CD4-positive, alpha-beta T cell (primary cell): ENCODE results near the gene SLC22A12. TPM values are rescaled to one million over a fixed set of nuclear protein-coding genes. Genes with fewer than 3 reads are reported as not detected.

Experiments used
- ATAC-seq: fragments of 200-7000 bp; cut with Tn5 transposase; one replicate; pipeline ENCODE4 v1.10.0; 2022; ENCODE audit warnings: mild to moderate bottlenecking; ENCODE audit not compliant: poor library complexity
- CTCF ChIA-PET: fragments of 350-600 bp; sonication (Branson Sonifier 250); formaldehyde crosslinking; loops from one replicate; lab custom pipeline; 2021; ENCODE audit warnings: antibody characterized with exemption, inconsistent platforms; lab: Charles Lee
- POLR2A ChIA-PET: fragments of 350-600 bp; sonication (Branson Sonifier 250); formaldehyde crosslinking; loops from one replicate; lab custom pipeline; 2021; ENCODE audit warnings: antibody characterized with exemption, inconsistent platforms; lab: Charles Lee
- DNase-seq, 14 experiments: peaks; one replicate each; pipeline ENCODE4 v3.0.0-alpha.2; 2013 to 2020; ENCODE audit warnings: mixed read lengths in 2 of 14
- H3K27ac ChIP-seq, 2 donors: one replicate each; pipeline versions ENCODE4 v1.5.1 to v1.7.0; 2013; ENCODE audit warnings: low read length in 2 of 2, low read depth in 1 of 2, mild to moderate bottlenecking in 1 of 2
- H3K27me3 ChIP-seq, 2 experiments: 1 replicate in 1 of 2; 2 replicates in 1 of 2; pipeline versions ENCODE4 v1.6.1 to v1.7.0; 2013; ENCODE audit warnings: low read length in 2 of 2, control low read depth in 1 of 2, mild to moderate bottlenecking in 1 of 2, moderate library complexity in 1 of 2; ENCODE audit not compliant: insufficient read depth in 2 of 2, control insufficient read depth in 1 of 2
- H3K36me3 ChIP-seq: one replicate; pipeline ENCODE4 v1.6.1; 2013; ENCODE audit warnings: low read length, control low read depth; ENCODE audit not compliant: insufficient read depth
- H3K4me1 ChIP-seq: one replicate; pipeline ENCODE4 v1.6.1; 2013; ENCODE audit warnings: low read length, control low read depth; ENCODE audit not compliant: insufficient read depth
- H3K4me3 ChIP-seq: one replicate; pipeline ENCODE4 v1.5.1; 2013; ENCODE audit warnings: mild to moderate bottlenecking, low read length, moderate library complexity
- H3K9me3 ChIP-seq, 2 experiments: 1 replicate in 1 of 2; 2 replicates in 1 of 2; pipeline versions ENCODE4 v1.6.1 to v1.7.0; 2013; ENCODE audit warnings: low read length in 2 of 2, mild to moderate bottlenecking in 2 of 2, control low read depth in 1 of 2, moderate library complexity in 1 of 2; ENCODE audit not compliant: control insufficient read depth in 1 of 2, insufficient read depth in 1 of 2
- H3K27ac Mint-ChIP-seq: one replicate; pipeline ENCODE4 v1.8.0; 2020; ENCODE audit warnings: mixed read lengths
- H3K27me3 Mint-ChIP-seq: one replicate; pipeline ENCODE4 v1.8.0; 2021; ENCODE audit warnings: mixed read lengths
- H3K36me3 Mint-ChIP-seq: one replicate; pipeline ENCODE4 v1.8.0; 2021; ENCODE audit warnings: low read depth, mixed read lengths
- H3K4me1 Mint-ChIP-seq: one replicate; pipeline ENCODE4 v1.8.0; 2021; ENCODE audit warnings: low read depth, mixed read lengths
- H3K4me3 Mint-ChIP-seq: one replicate; pipeline ENCODE4 v1.8.0; 2020; ENCODE audit warnings: mild to moderate bottlenecking, mixed read lengths
- H3K9me3 Mint-ChIP-seq: one replicate; pipeline ENCODE4 v1.8.0; 2020; ENCODE audit warnings: mixed read lengths
- intact Hi-C, 2 experiments: fragments of 100-400 bp; cut with DNase I in 1 of 2; cut with micrococcal nuclease in 1 of 2; formaldehyde crosslinking; loops; one replicate each; pipeline versions ENCODE4 v1.15.1 to v1.9.0; 2023 to 2025; cut with DNase I, micrococcal nuclease
- polyA plus RNA-seq, 2 donors: library from polyadenylated mRNA; unstranded; fragments of 120-200 nt; gene quantifications; one replicate each; pipeline ENCODE4 v1.2.1, GENCODE V29; 2013
- total RNA-seq, 174 experiments: library from RNA in 2 of 174; stranded (reverse) in 2 of 174; gene quantifications; one replicate each; pipeline ENCODE4 v1.2.3 and lab custom pipeline; 2021 to 2026
- TF ChIP-seq, protein P1 (sequence below): fragments of 200-600 bp; IDR thresholded peaks from one replicate; pipeline ENCODE4 v1.8.0; 2022; ENCODE audit warnings: antibody characterized with exemption, mild to moderate bottlenecking

The SLC22A12 gene
- not detected for total RNA-seq
- polyA plus RNA-seq (2013, experiment 1 of 2): not detected
- polyA plus RNA-seq (2013, experiment 2 of 2): not detected
- 0 to 0.19 (median 0) reads per million in 172 experiments for total RNA-seq (lab: John Stamatoyannopoulos, UW)

- ChIA-PET CTCF (no interaction called here), POLR2A (no interaction called here)
- TF ChIP-seq, protein P1, sequence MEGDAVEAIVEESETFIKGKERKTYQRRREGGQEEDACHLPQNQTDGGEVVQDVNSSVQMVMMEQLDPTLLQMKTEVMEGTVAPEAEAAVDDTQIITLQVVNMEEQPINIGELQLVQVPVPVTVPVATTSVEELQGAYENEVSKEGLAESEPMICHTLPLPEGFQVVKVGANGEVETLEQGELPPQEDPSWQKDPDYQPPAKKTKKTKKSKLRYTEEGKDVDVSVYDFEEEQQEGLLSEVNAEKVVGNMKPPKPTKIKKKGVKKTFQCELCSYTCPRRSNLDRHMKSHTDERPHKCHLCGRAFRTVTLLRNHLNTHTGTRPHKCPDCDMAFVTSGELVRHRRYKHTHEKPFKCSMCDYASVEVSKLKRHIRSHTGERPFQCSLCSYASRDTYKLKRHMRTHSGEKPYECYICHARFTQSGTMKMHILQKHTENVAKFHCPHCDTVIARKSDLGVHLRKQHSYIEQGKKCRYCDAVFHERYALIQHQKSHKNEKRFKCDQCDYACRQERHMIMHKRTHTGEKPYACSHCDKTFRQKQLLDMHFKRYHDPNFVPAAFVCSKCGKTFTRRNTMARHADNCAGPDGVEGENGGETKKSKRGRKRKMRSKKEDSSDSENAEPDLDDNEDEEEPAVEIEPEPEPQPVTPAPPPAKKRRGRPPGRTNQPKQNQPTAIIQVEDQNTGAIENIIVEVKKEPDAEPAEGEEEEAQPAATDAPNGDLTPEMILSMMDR: no peak
- ATAC-seq (no peak), DNase-seq (no peak)
- Histone ChIP-seq H3K36me3 (no peaks in the 10 kb centered on the region), H3K9me3 (peaks cover 3 to 32% of the 10 kb centered on the region in 2 experiments), H3K27ac (no peak within 1 kb of the TSS), H3K27me3 (peaks cover 4% of the 10 kb centered on the region in 2 experiments), H3K4me1 (no peaks in the 10 kb centered on the region), H3K4me3 (no peak within 1 kb of the TSS)
- no peak within 1 kb of the TSS for H3K4me3 Mint-ChIP-seq
- H3K27me3 Mint-ChIP-seq: no peaks in the 10 kb centered on the region
- H3K36me3 Mint-ChIP-seq: no peaks in the 10 kb centered on the region
- peaks cover 15% of the 10 kb centered on the region for H3K9me3 Mint-ChIP-seq
- H3K4me1 Mint-ChIP-seq: no peaks in the 10 kb centered on the region
- intact Hi-C loops: no loop called here
- no peak within 1 kb of the TSS for H3K27ac Mint-ChIP-seq
Measured at GRCh38 chr11:64590763-64591221, at the start of gene SLC22A12. TSS of gene SLC22A12 (plus strand) at chr11:64591220. CDS start at chr11:64591557, 337 bp downstream.

GRCh38 chr11:64542172-64543125, 48.6 kb upstream of the SLC22A12 start:
- no peak for ATAC-seq
- Histone ChIP-seq H3K9me3 (peaks cover 0 to 5% of the 10 kb centered on the region in 2 experiments), H3K36me3 (no peaks in the 10 kb centered on the region), H3K27me3 (peaks cover 6 to 10% of the 10 kb centered on the region in 2 experiments), H3K27ac (no peak overlapping the region), H3K4me3 (no peak overlapping the region), H3K4me1 (no peaks in the 10 kb centered on the region)
- Mint-ChIP-seq H3K27ac (no peak overlapping the region), H3K27me3 (peaks cover 19% of the 10 kb centered on the region), H3K4me1 (no peaks in the 10 kb centered on the region), H3K36me3 (no peaks in the 10 kb centered on the region), H3K9me3 (no peaks in the 10 kb centered on the region), H3K4me3 (no peak overlapping the region)
- intact Hi-C loops: no loop called here
- TF ChIP-seq, protein P1: no peak
- ChIA-PET CTCF (no interaction called here), POLR2A (no interaction called here)
- DNase-seq: no peak

DNA sequence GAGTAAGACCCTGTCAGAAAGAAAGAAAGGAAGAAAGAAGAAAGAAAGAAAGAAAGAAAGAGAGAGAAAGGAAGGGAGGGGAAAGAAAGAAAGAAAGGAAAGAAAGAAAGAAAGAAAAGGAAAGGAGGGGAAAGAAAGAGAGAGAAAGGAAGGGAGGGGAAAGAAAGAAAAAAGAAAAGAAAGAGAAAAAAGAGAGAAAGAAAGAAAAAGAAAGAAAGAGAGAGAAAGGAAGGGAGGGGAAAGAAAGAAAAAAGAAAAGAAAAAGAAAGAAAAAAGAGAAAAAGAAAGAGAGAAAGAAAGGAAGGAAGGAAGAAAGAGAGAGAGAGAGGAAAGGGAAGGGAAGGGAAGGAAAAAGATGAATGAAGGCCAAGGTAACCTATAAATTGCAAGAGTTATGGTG, 47.2 kb upstream of the SLC22A12 start:
- Mint-ChIP-seq H3K27ac (no peak overlapping the region), H3K4me1 (no peaks in the 10 kb centered on the region), H3K4me3 (no peak overlapping the region), H3K27me3 (peaks cover 16% of the 10 kb centered on the region), H3K36me3 (no peaks in the 10 kb centered on the region), H3K9me3 (no peaks in the 10 kb centered on the region)
- ChIA-PET POLR2A (no interaction called here), CTCF (no interaction called here)
- H3K4me3 ChIP-seq: no peak overlapping the region
- ATAC-seq (no peak), DNase-seq (no peak)
- H3K27me3 ChIP-seq: peaks cover 4 to 5% of the 10 kb centered on the region in 2 experiments
- H3K36me3 ChIP-seq: no peaks in the 10 kb centered on the region
- no peak overlapping the region for H3K27ac ChIP-seq
- H3K4me1 ChIP-seq: no peaks in the 10 kb centered on the region
- H3K9me3 ChIP-seq: peaks cover 0 to 5% of the 10 kb centered on the region in 2 experiments
- intact Hi-C loops: no loop called here
- TF ChIP-seq, protein P1: no peak
